Caki2 (cell line): ENCODE measurements around the gene AMOTL2. TPM values are rescaled to one million over a fixed set of nuclear protein-coding genes. Genes with fewer than 3 reads are reported as not detected.

Source experiments
- DNase-seq: peaks from one replicate; pipeline ENCODE4 v3.0.0-alpha.2; 2015; ENCODE audit warnings: low read depth
- in situ Hi-C: cut with HindIII; loops from 2 replicates; pipeline ENCODE4 v1.10.0; 2016; ENCODE audit warnings: low sequenced_read_pairs, low pct_unique_long_range_greater_than_20kb, mixed read lengths
- total RNA-seq: library from RNA; depleted of rRNA; stranded (reverse); fragments of >200 nt; shearing (Covaris generic); gene quantifications from 2 replicates; pipeline ENCODE4 v1.2.3, GENCODE V29; 2014; ENCODE audit warnings: low replicate concordance; rRNA removed

The AMOTL2 gene
- total RNA-seq, 1 experiment from 2014 or later, result 114 TPM

- in situ Hi-C loops, result no loop called here
- DNase-seq, result no peak
Observed at GRCh38 chr3:134312873-134313846, 61.1 kb downstream of the AMOTL2 start.

GRCh38 chr3:134312072-134312872 lies 62.0 kb downstream of the AMOTL2 start:
- peak; percentile 77 for DNase-seq
- in situ Hi-C loops, result no loop called here

GRCh38 chr3:134311693-134312071 lies 62.6 kb downstream of the AMOTL2 start:
- DNase-seq, result no peak
- in situ Hi-C loops, result no loop called here

- in situ Hi-C loops, result no loop called here
- no peak for DNase-seq
Observed at GRCh38 chr3:134311265-134311664, 63.0 kb downstream of the AMOTL2 start.

- in situ Hi-C loops, result no loop called here
- DNase-seq, result peak; percentile 65
Observed at GRCh38 chr3:134309987-134310700, 64.1 kb downstream of the AMOTL2 start.

GRCh38 chr3:134308350-134308891 lies 65.8 kb downstream of the AMOTL2 start:
- in situ Hi-C loops, result no loop called here
- peak; percentile 74 for DNase-seq

GRCh38 chr3:134307425-134307824 lies 66.8 kb downstream of the AMOTL2 start:
- no peak for DNase-seq
- in situ Hi-C loops, result no loop called here

- DNase-seq, result no peak
- in situ Hi-C loops, result no loop called here
Observed at GRCh38 chr3:134306320-134306719, 67.9 kb downstream of the AMOTL2 start.

Other genes with a start within 250 kb of the AMOTL2 start
- gene RYK, start 123.6 kb downstream of the AMOTL2 start, total RNA-seq, result 57.0 and 69.7 TPM in 2 replicates
- 88.1 and 105 TPM in 2 replicates for gene ANAPC13, start 111.5 kb upstream of the AMOTL2 start, total RNA-seq
- gene CEP63, start 111.6 kb upstream of the AMOTL2 start, total RNA-seq, result 9.7 and 13.8 TPM in 2 replicates